ENCODE data around the gene FANK1. TPM values are rescaled to one million over a fixed set of nuclear protein-coding genes. Genes with fewer than 3 reads are reported as not detected.
"Not testable (repeated sequence)": the region's sequence is repeated elsewhere in the genome, so short reads cannot be mapped to it uniquely, and the experiment has no call there.

Gene FANK1
- total RNA-seq, 2 experiments from 2014 or later = 0.46 to 0.50 TPM

DNA sequence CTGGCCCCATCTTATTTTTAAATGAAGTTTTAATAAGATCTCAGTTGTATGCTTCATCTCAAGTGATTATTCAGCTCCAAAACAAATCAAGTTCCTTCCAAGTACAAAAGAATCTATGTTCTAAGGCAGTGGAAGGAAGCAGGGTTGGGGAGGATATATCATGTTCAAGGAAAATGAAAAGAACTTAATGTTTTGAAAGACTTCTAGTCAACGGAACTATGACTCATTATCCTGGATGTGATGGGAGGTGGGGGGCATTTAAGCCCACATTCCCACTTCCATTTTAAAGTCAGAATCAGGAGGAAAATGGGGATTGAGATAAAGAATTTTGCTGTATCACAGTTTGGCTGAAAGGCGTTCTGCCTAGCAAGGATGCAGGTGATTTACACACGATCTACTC is 59.4 kb downstream of the FANK1 start:
- no peaks in the 10 kb centered on the region for H3K4me1 Mint-ChIP-seq (ENCODE audit: low read depth)
- H3K9me3 Mint-ChIP-seq = peaks cover 25% of the 10 kb centered on the region
- ChIA-PET POLR2A (no interaction called here), CTCF (no interaction called here)
- no peak overlapping the region for H3K27ac Mint-ChIP-seq
- H3K4me3 Mint-ChIP-seq = no peak overlapping the region
- DNase-seq = no peak
- intact Hi-C loops (cut with micrococcal nuclease) = no loop called here
- H3K36me3 Mint-ChIP-seq = peaks cover 2% of the 10 kb centered on the region
- no peaks in the 10 kb centered on the region for H3K27me3 Mint-ChIP-seq

DNA sequence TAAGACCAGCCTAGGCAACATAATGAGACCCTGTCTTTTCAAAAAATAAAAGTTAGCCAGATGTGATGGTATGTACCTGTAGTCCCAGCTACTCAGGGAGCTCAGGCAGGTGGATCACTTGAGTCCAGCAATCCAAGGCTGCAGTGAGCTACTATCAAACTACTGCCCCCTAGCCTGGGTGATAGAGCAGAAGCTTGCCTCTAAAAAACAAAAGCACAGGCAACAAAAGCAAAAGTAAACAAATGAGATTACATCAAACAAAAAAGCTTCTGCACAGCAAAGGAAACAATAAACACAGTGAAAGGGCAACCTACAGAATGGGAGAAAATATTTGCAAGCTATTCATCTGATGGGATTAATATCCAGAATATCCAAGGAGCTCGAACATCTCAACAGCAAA is 65.4 kb downstream of the FANK1 start:
- intact Hi-C loops (cut with micrococcal nuclease) = no loop called here
- H3K27ac Mint-ChIP-seq = no peak overlapping the region
- no peak overlapping the region for H3K4me3 Mint-ChIP-seq
- H3K4me1 Mint-ChIP-seq (ENCODE audit: low read depth) = no peaks in the 10 kb centered on the region
- no peaks in the 10 kb centered on the region for H3K36me3 Mint-ChIP-seq
- H3K27me3 Mint-ChIP-seq = no peaks in the 10 kb centered on the region
- CTCF ChIA-PET = no interaction called here
- no peak for DNase-seq
- no peaks in the 10 kb centered on the region for H3K9me3 Mint-ChIP-seq
- POLR2A ChIA-PET = no interaction called here

DNA sequence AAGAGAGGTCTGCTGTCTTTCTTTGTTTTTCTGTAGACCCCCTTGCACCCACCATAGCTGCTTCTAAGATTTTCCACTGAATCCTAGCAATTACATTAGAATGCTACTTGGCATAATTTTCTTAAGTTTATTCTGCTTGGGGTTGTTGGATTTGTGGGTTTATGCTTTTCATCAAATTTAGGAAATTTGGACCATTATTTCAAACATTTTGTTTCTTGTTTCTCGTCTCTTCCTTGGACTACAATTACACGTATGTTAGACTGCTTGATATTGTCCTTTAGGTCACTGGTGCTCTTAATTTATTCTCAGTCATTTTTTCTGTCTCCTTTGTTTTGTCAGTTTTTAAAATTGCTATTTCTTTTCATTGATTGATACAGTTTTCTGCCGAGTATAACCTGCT is 65.8 kb downstream of the FANK1 start:
- DNase-seq = no peak
- Mint-ChIP-seq H3K9me3 (no peaks in the 10 kb centered on the region), H3K27ac (no peak overlapping the region), H3K27me3 (no peaks in the 10 kb centered on the region), H3K4me3 (no peak overlapping the region), H3K4me1 (ENCODE audit: low read depth) (no peaks in the 10 kb centered on the region), H3K36me3 (no peaks in the 10 kb centered on the region)
- ChIA-PET CTCF (no interaction called here), POLR2A (no interaction called here)
- intact Hi-C loops (cut with micrococcal nuclease) = no loop called here

DNA sequence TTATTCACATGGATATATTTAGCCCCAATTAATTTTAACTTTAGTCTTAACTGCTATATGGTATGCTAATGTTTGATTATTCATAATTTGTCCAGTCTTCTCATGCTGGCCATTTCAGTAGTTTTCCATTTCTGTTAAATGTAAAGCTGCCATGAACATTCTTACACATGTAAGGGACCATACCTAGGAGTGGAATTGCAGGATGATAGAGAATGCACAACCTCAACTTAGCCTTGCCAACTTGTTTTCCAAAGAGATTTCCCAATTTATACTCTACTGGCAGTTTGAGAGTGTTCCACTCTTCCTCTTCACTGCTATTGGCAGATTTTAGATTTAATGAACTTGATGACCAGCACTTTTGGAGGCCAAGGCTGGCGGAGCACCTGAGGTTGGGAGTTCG is 68.2 kb downstream of the FANK1 start:
- no peaks in the 10 kb centered on the region for H3K27me3 Mint-ChIP-seq
- no peak overlapping the region for H3K27ac Mint-ChIP-seq
- H3K4me1 Mint-ChIP-seq (ENCODE audit: low read depth) = no peaks in the 10 kb centered on the region
- ChIA-PET POLR2A (no interaction called here), CTCF (interaction anchor here (0.6 kb wide), 1 partner anchor 18 kb away, joined by 4 read pairs; no protein-coding TSS in a partner anchor)
- intact Hi-C loops (cut with micrococcal nuclease) = no loop called here
- no peak overlapping the region for H3K4me3 Mint-ChIP-seq
- no peaks in the 10 kb centered on the region for H3K36me3 Mint-ChIP-seq
- no peaks in the 10 kb centered on the region for H3K9me3 Mint-ChIP-seq
- no peak for DNase-seq

DNA sequence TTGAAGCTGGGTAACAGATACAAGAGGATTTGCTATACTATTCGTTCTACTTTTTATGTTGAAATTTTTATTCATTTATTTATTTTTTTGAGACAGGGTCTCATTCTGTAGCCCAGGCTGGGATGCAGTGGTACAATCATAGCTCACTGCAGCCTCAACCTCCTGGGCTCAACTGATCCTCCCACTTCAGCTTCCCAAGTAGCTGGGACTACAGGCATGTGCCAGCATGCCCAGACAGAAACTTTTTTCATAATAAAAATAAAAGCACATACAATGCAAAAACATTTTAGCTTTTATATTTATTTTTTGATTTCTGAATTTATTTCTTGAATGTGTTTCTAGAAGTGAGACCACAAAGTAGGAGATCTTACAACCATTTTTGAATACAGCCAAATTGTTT is 71.2 kb downstream of the FANK1 start:
- DNase-seq = no peak
- Mint-ChIP-seq H3K27me3 (no peaks in the 10 kb centered on the region), H3K4me3 (no peak overlapping the region), H3K27ac (no peak overlapping the region), H3K4me1 (ENCODE audit: low read depth) (no peaks in the 10 kb centered on the region), H3K36me3 (no peaks in the 10 kb centered on the region), H3K9me3 (no peaks in the 10 kb centered on the region)
- intact Hi-C loops (cut with micrococcal nuclease) = no loop called here
- POLR2A ChIA-PET = no interaction called here
- CTCF ChIA-PET = no interaction called here

DNA sequence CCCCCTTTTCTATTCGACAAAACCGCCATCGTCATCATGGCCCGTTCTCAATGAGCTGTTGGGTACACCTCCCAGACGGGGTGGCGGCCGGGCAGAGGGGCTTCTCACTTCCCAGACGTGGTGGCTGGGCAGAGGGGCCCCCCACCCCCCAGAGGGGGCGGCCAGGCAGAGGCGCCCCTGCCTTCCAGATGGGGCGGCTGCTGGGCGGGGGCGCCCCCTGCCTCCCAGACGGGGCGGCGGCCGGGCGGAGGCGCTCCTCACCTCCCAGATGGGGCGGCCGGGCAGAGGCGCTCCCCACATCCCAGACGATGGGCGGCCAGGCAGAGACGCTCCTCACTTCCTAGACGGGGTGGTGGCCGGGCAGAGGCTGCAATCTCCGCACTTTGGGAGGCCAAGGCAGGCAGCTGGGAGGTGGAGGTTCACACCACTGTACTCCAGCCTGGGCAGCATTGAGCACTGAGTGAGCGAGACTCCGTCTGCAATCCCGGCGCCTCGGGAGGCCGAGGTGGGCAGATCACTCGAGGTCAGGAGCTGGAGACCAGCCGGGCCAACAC is 73.8 kb downstream of the FANK1 start:
- H3K9me3 Mint-ChIP-seq; POLR2A ChIA-PET; H3K4me3 Mint-ChIP-seq; DNase-seq; H3K36me3 Mint-ChIP-seq; H3K27me3 Mint-ChIP-seq; intact Hi-C loops (cut with micrococcal nuclease); H3K27ac Mint-ChIP-seq; H3K4me1 Mint-ChIP-seq (ENCODE audit: low read depth): not testable (repeated sequence)
- CTCF ChIA-PET = interaction anchor here (0.7 kb wide), 1 partner anchor 265 kb away, joined by 3 read pairs; no protein-coding TSS in a partner anchor

DNA sequence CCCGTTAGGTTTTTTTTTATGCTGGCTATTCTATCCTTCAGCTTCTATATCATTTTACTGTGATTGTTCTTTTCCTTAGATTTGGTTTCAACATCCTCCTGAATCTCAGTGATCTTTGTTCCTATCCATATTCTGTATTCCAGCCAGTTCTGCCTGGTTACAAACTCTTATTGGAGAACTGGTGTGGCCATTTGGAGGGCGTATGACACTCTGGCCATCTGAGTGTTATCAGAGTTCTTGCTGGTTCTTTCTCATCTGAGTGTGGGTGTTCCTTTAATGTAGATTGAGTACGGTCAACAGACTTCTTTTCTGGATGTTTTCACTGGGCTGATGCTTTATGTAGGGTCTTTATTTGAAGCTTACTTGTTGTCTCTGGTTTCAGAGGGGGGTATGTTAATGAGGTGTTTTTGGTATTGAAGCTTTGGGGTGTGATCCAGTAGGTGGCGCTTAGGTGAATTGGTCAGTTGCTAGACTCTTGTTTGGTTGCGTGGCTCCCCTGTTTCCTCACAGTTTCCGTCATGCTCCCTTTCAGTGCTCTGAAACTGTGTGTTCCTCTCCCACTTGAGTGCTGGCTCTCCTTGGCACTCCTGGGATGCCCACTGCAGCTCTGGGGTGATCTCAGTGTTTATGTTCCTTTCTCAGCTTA is 80.7 kb downstream of the FANK1 start:
- Mint-ChIP-seq H3K27me3 (peaks cover 3% of the 10 kb centered on the region), H3K36me3 (no peaks in the 10 kb centered on the region), H3K4me3 (no peak overlapping the region), H3K27ac (no peak overlapping the region), H3K9me3 (no peaks in the 10 kb centered on the region), H3K4me1 (ENCODE audit: low read depth) (no peaks in the 10 kb centered on the region)
- CTCF ChIA-PET = no interaction called here
- DNase-seq = no peak
- intact Hi-C loops (cut with micrococcal nuclease) = no loop called here
- POLR2A ChIA-PET = no interaction called here

DNA sequence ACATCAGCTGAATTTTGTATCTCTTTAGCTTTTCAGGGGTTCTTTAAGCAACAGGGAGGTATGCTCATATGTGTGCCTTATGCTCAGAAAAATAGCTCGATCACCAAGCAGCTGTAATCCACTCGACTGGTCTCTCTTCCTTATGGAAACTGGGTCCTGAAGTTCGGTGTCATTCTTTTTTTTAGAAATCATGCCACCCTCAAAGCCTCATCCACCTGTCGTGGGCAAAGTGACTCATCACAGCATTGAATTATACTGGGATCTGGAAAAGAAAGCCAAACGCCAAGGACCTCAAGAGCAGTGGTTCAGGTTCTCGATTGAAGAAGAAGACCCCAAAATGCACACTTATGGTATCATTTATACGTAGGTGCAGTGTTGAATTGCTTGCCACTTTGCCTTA is 83.6 kb downstream of the FANK1 start:
- H3K27me3 Mint-ChIP-seq = peaks cover 4% of the 10 kb centered on the region
- DNase-seq = no peak
- no peak overlapping the region for H3K27ac Mint-ChIP-seq
- ChIA-PET CTCF (interaction anchor here (0.7 kb wide), 1 partner anchor 18 kb away, joined by 3 read pairs; no protein-coding TSS in a partner anchor), POLR2A (no interaction called here)
- intact Hi-C loops (cut with micrococcal nuclease) = loop anchor here (5.0 kb wide), 2 partner anchors 767 to 1872 kb away; no protein-coding TSS in a partner anchor
- no peaks in the 10 kb centered on the region for H3K9me3 Mint-ChIP-seq
- no peaks in the 10 kb centered on the region for H3K4me1 Mint-ChIP-seq (ENCODE audit: low read depth)
- H3K4me3 Mint-ChIP-seq = no peak overlapping the region
- no peaks in the 10 kb centered on the region for H3K36me3 Mint-ChIP-seq

DNA sequence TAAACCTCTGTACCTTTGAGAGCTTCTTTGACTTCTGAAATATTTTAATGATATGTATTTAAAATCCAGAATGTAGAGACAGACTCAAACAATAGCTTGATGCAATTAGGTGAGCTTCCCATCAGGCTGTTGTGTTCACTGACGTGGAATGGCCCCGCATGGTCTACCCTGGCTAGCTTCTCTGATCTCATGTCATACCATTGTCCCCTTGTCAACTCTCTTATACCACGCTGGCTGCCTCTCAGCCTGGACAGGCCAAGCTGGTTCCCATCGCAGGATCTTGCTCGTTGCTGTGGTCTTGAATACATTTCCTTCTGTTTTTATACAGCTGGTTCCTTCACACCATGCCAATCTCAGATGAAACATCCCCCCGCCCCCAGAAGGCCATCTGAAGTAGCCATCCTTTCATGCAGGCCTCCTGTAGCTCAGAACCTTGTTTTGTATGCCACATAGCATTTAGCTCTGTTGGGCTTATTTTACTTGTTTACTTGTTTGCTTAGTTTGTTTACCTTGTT is 84.2 kb downstream of the FANK1 start:
- H3K4me1 Mint-ChIP-seq (ENCODE audit: low read depth) = no peaks in the 10 kb centered on the region
- no peak overlapping the region for H3K27ac Mint-ChIP-seq
- DNase-seq = no peak
- intact Hi-C loops (cut with micrococcal nuclease) = loop anchor here (5.0 kb wide), 2 partner anchors 767 to 1872 kb away; no protein-coding TSS in a partner anchor
- ChIA-PET POLR2A (no interaction called here), CTCF (interaction anchor here (0.7 to 2.9 kb wide), 2 partner anchors 17 to 523 kb away, joined by 3 to 10 read pairs; no protein-coding TSS in a partner anchor)
- no peak overlapping the region for H3K4me3 Mint-ChIP-seq
- no peaks in the 10 kb centered on the region for H3K36me3 Mint-ChIP-seq
- no peaks in the 10 kb centered on the region for H3K9me3 Mint-ChIP-seq
- peaks cover 4% of the 10 kb centered on the region for H3K27me3 Mint-ChIP-seq

DNA sequence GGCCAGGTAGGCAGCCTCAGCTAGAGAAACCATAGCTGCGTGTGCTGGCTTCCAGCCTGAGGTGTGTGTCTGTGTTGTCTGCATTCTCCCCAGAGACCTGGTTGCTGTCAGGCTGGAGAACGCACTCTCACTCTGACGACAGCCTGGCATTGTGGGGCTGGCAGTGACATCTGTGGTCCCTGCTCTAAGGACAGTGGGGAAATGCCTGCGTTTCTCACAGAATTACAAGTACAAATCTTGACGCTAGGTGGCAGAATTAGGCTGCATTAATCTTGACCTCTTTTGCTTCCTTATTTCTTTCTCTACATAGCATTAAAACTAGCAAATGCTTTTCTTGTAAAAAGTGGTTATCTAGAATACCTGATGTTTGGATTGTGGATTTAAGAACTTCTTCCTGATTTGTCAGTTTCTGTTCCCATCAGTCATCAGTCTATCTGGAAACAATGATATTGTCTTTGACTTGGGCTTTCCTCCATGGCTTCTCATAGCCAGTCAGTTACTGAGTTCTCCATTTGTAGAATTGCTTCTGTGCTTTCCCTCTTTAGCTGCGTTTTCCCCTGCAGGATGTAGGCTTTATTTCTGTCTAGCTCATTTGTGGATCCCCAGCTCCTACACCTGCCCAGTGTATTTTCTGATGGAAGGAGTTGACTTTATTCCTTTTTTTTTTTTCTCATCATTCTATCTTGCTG is 86.0 kb downstream of the FANK1 start:
- H3K27ac Mint-ChIP-seq = no peak overlapping the region
- no peaks in the 10 kb centered on the region for H3K4me1 Mint-ChIP-seq (ENCODE audit: low read depth)
- peaks cover 4% of the 10 kb centered on the region for H3K27me3 Mint-ChIP-seq
- intact Hi-C loops (cut with micrococcal nuclease) = loop anchor here (2.0 to 5.0 kb wide), 3 partner anchors 404 to 1870 kb away; no protein-coding TSS in a partner anchor
- ChIA-PET POLR2A (no interaction called here), CTCF (interaction anchor here (0.6 to 2.9 kb wide), 4 partner anchors 18 to 767 kb away, joined by 3 to 10 read pairs (median 4); no protein-coding TSS in a partner anchor)
- H3K36me3 Mint-ChIP-seq = no peaks in the 10 kb centered on the region
- no peaks in the 10 kb centered on the region for H3K9me3 Mint-ChIP-seq
- H3K4me3 Mint-ChIP-seq = no peak overlapping the region
- no peak for DNase-seq

DNA sequence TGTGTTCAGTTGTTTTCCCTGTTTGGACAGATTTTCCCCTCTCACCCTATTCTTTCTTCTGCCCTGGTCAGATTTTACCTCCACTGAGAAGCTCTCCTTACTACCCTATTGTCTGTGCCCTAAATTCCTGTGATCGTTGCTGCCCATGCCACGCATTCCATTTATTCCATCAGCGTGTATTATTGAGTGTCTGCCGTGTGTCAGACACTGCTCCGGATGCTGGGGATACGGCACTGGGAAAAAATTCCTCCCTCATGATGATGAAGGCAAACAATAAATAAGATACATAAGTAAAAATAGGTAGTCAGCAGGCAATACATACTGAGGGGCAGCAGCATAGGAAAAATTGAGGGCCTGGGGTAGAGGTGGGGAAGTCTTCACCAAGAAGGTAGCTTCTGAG is 86.8 kb downstream of the FANK1 start:
- CTCF ChIA-PET = interaction anchor here (2.9 kb wide), 1 partner anchor 521 kb away, joined by 10 read pairs; no protein-coding TSS in a partner anchor
- intact Hi-C loops (cut with micrococcal nuclease) = loop anchor here (2.0 to 5.0 kb wide), 3 partner anchors 404 to 1869 kb away; no protein-coding TSS in a partner anchor
- Mint-ChIP-seq H3K27me3 (peaks cover 4% of the 10 kb centered on the region), H3K27ac (no peak overlapping the region), H3K9me3 (no peaks in the 10 kb centered on the region), H3K36me3 (no peaks in the 10 kb centered on the region), H3K4me1 (ENCODE audit: low read depth) (no peaks in the 10 kb centered on the region), H3K4me3 (no peak overlapping the region)
- POLR2A ChIA-PET = no interaction called here
- no peak for DNase-seq

DNA sequence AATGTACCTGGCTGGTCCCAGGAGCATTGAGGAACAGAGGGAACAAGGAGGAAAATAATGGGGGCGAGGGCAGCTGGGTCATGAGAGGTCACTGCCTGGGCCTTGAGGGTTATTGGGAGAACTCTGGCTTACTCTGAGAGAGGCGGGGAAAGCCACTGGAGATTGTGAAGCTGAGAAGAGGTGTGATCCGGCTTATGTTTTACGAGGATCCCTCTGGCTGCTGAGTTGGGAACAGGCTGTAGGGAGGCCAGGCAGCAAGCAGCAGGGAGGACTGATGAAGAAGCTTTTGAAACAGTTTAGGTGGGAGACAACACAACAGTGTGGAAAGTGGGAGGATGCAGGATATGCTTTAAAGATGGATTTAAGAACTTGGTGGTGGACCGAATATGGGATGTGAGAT is 87.3 kb downstream of the FANK1 start:
- Mint-ChIP-seq H3K4me3 (no peak overlapping the region), H3K27ac (no peak overlapping the region), H3K36me3 (no peaks in the 10 kb centered on the region), H3K9me3 (no peaks in the 10 kb centered on the region), H3K4me1 (ENCODE audit: low read depth) (no peaks in the 10 kb centered on the region), H3K27me3 (peaks cover 4% of the 10 kb centered on the region)
- POLR2A ChIA-PET = no interaction called here
- CTCF ChIA-PET = interaction anchor here (2.9 kb wide), 1 partner anchor 520 kb away, joined by 10 read pairs; no protein-coding TSS in a partner anchor
- DNase-seq = no peak
- intact Hi-C loops (cut with micrococcal nuclease) = loop anchor here (2.0 to 5.0 kb wide), 3 partner anchors 403 to 1869 kb away; no protein-coding TSS in a partner anchor

Data from activated CD4-positive, alpha-beta memory T cell treated with anti-CD3 and anti-CD28 coated beads for 36 hours (primary cell).